Activated CD8-positive, alpha-beta memory T cell treated with anti-CD3 and anti-CD28 coated beads, Interleukin-2, amount 50 U/mL, for 48 hours (primary cell): ENCODE results near the gene ST6GALNAC6.

Experiments used
- DNase-seq: peaks from one replicate; pipeline ENCODE4 v3.0.0-alpha.2; 2020

Gene ST6GALNAC6

DNA sequence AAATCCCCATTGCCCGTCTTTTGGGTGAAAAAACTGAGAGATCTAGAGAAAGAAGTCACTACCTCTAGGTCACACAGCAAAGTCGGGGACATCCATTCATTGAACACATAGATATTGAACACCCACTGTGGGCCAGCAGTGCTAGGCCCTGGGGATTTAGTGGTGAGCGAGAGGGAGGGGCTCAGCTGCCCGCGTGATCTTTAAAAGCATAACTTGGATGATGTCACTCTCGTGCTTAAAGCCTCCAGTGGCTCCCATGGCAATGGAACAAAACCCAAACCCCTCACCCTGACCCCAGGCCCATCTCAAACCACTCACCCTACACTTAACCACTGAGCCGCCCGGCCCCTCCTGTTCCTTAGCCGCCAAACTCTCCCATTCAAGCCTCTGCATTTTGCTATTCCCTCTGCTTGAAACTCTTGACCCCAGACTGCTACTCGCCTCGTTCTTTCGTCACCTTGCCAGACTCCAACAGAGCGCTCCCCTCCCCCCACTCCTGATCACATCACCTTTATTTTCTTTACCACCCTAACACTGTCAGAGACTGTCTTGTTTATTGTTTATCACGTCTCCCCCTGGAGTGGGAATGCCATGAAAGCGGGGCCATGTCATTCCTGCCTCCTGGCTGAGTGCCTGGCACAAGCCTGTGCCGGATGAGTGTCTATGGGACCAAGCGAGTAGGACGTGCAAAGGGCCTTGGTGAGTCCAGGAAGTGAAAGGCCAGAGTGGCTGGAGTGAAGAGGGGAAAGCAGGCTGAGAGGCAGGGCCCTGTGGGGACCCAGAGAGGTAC, 31.9 kb upstream of the ST6GALNAC6 start:
- no peak for DNase-seq

DNA sequence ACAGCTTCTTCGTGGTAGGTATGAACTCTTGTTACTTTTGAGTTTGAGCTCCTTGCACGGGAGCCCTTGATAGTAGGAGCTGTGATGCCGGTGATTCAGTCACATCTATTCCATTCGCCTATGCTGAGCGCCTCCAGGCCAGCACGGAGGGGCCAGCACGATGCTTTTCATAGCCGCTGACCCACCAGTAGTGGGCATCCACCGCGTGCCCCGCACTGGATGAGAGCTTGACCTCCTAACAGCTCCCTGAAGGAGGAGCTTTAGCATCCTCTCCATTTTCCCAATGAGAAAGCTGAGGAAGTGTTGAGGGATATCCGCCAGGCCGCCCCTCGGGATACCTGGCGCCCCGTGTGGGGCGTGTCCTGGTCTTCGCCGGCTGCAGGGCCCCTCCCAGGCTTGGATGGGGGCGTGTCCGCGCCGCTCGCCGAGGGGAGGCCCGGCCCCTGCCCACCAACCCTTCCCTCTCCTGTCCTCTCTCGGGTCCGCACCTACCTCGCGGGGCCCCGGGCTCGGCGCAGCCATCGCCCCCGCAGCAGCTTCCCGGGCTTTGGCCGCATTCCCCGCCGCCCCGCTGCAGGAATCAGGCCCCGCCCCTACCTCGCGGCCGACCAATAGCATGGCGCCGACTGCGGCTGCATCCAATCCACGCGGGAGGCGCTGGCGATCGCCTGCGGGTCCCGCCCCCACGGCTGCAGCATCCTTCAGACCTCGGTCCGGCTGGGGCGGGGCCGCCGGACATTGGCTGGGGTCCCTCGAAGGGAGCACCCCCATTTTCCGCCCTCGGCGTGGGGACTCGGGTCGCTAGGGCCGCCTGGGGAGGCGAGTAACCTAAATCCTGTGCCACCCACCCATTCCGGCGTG, 31.1 kb upstream of the ST6GALNAC6 start, which contains the start of gene PIP5KL1:
TSS of gene PIP5KL1 (minus strand) at position 547 of the 861 bp plus-strand sequence. CDS start at position 522, 25 bp downstream.
- peak; percentile 87 for DNase-seq

DNA sequence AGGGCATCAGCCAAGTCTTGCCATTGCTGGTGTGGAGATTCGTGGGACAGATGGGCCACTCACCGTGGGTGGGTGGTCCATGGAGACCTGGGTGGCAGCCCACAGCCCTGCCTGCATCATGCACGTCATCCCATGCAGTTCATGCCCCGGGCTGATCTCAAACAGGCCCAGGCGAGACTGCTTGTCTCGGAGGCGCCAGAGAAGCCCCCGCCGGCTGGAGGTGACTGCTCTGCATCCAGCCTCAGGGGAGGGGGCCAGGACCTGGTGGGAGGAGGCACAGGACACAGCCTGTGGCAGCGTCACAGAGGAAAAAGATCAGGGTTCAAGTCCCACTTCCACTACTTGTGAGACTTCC, 30.2 kb upstream of the ST6GALNAC6 start:
- DNase-seq: no peak

DNA sequence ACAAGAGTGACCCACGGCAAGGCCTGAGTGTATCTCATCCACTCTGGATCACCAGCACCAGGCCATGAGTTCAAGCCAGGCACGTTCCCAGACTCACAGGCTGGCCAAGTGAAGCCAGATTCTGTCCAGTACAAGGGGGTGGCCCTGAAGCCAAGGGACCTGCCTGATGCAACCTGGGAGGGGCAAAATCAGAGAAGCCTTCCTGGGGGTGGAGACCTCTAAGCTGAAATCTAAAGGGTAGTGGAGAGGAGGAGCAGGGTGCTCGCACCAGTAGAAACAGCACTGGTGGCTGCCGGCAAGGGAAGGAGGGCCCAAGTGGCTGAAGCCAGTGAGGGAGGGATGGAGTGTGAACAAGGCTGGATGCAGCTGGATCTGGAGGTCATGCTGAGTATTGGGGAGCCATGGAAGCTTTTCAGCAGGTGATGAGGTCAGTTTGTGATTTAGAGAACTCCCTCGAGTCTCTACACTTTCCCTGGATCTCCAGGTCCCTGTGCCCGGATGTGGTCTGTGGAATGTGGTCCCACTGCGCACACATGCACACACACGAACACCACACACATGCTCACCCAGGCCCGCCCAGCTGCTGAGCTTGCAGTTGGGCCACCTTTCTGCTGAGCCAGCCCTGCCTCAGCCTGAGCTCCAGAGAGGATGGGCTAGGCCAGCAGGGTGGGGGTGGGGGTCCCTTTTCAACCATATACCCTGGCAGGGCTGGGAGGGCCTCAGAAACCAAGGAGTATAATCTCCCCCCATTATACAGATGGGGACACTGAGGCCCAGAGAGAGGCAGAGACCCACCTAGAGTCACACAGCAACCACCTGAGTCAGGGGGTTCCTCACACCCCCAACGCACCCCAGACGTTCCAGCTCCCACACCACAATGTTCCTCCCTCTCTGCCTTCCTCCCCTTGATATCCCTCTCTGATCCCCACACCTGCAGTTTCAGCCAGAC, 29.5 kb upstream of the ST6GALNAC6 start:
- no peak for DNase-seq

DNA sequence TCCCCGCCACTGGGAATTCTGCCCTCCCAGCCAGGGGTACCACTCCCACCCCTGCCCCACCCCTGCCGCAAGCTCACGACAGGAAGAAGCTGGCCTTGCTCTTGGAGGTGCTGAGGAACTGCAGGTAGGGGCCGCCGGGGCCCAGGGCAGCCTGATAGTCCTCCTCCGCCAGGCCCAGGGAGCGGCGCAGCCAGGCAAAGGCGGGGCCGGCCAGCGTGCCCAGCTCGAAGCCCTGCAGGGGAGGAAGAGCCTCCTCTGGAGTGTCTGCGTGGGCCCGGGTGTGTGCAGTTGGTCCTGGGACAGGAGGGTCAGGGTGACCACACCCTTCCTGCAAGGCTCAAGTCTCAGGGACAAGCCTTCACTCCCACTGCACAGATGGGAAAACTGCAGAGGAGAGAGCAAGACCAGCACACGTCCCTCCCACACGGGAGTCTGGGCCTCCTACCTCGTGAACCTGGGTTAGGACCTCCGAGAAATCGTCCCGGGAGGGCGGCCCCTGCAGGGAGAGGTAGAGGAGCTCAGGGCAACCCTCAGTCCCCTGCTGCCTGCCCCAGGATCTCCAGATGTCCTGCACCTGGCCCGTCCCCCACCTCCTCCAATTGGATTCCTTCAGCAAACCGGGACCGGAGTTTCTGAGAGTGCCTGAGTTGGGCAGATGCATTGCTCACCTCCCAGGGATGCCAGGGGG, 28.7 kb upstream of the ST6GALNAC6 start:
- DNase-seq: no peak

DNA sequence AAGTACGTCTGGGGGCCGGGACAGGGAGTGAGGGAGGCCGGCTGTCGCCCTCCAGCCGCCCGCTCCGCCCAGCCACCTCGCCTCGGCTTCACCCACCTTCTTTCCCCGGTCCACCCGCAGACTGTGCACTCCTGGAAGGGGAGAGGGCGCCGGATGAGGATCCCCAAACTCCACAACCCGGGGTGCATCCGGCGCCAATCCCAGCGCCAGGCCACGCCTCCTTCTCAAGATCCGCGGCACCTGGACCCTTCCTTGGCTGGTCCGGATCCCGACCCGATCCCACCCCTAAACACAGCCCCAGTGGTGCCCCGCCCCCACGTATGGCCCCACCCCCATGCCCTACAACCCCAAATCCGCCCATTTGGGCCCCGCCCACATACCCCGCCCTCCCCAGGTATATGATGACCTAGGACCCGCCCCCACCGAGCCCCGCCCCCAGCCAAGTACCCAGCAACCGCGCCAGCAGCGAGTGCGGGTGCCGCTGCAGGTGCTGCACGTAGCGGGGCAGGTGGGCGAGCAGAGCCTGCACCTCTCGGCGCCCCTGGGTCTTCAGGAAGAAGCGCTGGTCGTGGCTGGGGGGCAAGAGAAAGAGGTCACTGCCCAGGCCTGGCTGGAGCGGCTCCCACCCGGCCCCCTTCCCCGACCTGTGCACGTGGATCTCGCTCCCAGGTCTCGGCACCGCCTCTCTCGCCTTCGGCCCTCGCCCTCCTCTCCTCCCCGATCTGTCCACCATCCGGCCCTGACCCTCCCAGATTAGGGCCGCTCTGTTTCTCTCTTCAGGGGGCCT, 28.0 kb upstream of the ST6GALNAC6 start:
- peak; percentile 78 for DNase-seq

DNA sequence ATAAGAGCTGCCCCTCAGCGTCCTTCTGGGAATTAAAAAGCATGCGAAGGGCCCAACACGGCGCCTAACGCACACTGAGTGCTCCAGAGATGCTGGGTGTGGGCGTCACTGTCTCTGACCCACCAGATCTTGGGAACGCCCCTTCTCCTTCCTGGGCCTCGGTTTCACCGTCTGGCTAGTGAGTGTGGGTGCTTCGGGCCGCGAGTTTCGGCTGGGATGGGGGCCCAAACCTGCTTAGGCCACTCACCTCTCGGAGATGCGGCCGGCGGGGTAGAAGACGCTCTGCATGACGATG, 27.4 kb upstream of the ST6GALNAC6 start:
- DNase-seq: no peak

DNA sequence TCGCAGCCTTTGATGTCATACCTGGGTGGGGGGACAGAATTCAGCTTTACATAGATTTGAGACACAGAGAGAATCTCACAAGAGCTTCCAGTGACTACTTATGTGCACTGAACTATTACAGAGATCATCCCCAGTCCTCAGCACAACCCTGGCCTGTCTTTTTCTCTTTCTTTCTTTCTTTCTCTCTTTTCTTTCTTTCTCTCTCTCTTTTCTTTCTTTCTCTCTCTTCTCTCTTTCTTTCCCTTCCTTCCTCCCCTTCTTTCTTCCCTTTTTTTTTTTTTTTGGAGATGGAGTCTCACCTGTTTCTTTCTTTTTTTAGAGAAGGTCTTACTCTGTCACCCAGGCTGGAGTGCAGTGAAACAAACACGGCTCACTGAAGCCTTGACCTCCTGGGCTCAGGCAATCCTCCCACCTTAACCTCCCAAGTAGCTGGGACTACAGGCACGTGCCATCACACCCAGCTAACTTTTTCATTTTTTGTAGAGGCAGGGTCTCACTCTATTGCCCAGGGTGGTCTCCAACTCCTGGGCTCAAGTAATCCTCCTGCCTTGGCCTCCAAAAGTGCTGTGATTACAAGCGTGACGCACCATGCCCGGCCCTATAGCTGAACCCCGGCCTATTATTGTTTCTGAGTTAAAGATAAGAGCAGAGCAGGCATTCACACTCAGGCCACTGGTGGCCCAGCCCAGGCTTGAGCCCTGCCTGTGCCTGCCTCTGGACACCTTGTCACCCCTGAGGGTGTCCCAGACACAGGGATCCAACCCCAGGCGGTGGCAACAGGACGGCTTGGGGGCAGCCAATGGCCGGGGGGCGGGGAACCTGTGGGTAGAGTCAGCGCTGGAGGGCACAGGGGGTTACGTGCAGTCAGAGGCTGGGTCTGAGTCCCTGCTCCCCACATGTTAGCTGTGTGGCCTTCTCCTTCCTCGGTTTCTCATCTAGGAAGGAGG, 26.8 kb upstream of the ST6GALNAC6 start:
- DNase-seq: no peak

DNA sequence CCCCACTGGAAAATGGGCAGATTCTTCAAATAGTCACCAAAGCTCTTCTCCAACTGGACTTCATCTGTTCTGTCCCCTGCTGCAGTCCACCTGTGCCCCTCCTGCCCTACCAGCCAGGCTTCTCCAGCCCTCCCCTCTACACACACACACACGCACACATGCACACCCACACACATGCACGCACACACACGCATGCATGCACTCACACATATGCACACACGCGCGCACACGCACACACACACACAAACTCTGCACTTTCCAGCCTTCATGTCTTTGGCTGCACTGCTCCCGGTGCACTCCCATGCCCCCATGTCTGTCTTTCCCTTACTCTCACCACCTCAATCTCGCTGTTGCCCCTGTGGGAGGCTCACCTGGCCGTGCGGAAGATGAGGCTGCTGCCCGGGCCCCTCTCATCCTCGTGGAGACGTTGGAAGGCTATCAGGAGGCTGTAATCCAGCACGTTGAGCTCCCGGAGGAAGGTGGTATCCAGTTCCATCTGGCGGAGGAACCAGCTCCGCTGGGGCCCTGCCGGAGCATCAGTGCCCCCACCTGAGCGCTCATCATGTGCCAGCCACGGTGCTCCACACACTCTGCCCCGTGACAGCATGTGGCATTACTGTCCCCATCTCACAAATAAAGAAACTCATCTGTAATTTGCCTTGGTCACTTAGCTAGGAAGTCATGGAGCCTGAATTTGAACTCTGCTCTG, 25.5 kb upstream of the ST6GALNAC6 start:
- DNase-seq: no peak

DNA sequence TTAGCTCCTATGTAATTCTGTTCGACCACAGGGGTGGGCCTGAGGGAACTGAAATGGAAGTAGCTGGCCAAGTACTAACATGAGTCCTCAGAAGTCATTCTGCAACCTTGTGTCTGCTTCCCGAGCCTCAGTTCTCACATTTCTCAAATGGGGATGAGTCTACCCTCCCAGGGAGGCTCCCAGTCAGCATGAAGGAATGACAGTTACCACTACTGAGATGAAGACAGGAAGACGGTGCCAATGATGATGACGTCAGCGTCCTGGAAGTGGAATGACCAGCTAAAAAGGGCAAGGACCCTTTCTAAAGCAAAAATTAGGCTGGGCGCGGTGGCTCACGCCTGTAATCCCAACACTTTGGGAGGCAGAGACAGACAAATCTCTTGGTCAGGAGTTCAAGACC, 24.4 kb upstream of the ST6GALNAC6 start:
- DNase-seq: no peak

DNA sequence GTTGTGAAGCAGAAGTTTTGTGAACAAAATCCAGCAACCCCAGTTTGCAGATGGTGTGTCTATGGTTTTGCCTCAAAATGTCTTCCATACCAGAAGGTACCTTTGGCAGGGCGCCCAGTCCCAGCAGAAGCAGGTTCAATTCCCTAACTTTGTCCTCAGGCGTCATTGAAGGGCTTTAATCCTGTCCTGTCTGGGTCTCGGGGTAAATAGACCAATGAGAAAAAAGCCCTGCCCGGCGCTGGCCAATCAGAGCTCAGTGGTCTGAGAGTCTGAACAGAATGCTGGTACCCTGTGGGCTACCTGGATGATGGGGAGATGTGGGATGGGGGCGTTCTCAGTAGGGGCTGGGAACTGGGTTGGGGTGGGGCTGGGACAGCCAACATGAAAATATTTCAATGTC, 23.6 kb upstream of the ST6GALNAC6 start:
- no peak for DNase-seq

DNA sequence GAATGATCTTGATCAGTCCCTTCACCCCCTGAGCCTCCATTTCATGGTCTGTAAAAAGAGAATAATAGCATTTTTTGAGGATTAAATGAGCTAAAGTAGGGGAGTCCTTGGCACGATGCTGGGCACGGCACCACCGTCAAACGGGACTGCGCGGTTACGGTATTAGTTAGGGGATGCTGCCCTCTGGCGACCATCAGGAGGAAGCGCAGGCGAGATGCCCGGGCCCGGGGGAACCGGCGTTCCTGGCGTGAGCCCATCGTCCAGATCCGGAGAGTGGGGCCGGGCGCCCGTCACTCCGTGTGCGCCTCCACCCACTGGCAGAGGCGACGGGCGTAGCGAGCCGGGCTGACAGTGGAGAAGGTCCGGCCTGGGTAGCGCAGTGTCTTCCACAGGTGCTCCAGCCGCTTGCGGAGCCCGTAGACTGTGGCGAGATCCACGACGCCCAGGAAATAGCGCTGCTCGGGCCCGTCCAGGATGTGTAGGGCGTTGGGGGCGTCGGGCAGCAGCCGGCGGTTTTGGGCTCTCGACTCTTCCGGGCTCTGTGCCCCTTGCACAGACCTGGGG, 22.2 kb upstream of the ST6GALNAC6 start:
- peak; percentile 96 for DNase-seq

DNA sequence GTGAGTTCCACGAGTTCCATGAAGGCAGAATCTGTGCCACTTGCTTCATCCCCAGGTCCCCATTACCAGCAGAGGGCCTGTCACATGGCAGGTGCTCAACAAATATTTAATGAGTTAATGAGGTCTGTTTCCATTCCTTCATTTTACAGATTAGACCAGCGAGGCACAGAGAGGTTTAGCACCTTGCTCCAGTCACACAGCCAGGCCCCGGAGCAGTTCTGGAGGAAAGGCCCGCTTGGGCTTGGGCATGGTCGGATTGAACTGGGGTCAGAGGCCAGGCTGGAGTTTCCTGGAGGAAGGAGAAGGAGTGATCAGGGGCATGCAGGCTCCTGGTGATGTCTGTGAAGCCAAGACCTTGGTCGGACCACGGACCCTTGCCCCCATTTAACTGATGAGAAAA, 21.4 kb upstream of the ST6GALNAC6 start:
- no peak for DNase-seq

DNA sequence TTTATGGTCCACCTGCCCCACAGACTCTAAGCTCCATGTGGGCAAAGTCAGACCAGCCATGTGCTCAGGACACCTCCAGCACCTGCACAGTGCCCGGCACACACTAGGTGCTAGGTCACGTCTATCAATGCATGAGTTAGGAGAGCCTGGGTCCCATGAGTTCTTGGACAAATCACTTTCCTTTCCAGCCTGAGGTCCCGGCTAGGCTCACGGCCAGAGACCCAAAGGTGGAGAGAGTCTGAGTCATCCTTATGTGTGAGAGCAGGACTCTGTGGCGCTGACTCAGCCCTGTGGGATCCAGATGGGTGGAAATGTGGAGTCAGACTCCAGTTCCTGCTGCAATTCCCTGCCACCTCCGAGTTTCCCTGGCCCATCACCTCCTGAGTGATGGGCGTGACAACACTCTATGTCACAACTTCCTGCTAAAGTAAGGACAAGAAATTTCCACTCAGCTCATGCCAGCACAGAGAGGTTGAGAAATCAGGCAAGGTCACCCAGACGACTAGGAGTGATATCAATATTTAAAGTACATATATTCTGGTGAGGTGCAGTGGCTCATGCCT, 19.9 kb upstream of the ST6GALNAC6 start:
- no peak for DNase-seq

DNA sequence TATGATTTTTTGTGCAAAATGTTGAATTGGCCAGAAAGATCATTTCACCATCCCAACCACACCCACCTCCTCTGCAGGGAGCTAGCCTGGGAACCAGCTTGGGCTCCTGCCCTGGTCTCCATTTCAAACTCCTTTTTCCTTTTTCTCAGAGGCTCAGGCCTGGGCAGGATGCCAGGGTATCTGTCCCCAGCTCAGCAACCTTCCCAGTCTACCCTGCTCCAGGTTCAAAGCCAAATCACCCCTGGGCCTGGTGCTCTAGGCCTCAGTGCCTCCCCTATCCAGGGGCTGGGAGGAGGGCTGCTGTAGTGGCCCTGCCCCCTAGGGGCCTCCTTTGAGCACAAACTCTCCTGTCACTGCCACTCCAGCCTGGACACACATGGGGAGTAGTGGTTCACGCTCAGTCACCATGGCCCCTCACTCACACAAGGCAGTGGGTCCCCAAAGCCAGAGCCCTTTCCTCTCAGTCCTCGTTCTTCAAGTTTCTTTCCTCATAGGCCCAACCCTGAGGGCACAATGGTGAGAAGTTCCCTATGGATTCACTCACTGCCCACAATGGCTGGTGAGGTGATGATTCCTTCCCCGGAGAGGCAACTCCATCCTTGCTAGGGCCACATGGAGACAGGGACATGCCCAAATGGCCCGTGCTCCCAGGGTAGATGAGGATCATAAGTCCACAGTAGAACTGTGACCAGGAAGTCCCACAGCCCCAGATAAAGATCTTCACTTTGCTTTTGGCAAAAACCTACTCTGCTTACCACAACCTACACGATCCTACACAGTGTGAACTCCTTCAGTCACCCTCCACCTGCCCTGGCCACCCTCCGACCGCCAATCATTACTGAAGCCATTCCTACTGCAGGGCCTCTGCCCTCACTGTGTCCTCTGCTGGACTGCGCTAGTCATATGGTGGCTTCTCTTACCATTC, 19.0 kb upstream of the ST6GALNAC6 start:
- DNase-seq: no peak

DNA sequence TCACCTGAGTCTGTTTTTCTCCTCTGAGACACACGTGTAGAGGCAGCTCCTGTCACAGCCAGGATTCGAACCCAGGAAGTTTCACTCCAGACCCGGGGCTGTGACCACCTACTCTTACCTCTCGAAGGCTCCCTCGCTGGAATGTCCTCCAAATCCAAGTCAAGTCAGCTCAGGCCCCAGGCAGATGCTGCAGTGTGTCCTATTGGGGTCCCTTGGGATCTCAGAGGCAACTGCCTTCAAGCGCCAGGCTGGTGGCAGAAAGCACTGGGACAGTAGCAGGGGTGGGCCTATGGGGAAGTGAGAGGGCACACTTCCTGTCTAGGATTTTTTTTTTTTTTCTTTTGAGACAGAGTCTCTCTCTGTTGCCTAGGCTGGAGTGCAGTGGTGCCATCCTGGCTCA, 18.2 kb upstream of the ST6GALNAC6 start:
- DNase-seq: no peak

DNA sequence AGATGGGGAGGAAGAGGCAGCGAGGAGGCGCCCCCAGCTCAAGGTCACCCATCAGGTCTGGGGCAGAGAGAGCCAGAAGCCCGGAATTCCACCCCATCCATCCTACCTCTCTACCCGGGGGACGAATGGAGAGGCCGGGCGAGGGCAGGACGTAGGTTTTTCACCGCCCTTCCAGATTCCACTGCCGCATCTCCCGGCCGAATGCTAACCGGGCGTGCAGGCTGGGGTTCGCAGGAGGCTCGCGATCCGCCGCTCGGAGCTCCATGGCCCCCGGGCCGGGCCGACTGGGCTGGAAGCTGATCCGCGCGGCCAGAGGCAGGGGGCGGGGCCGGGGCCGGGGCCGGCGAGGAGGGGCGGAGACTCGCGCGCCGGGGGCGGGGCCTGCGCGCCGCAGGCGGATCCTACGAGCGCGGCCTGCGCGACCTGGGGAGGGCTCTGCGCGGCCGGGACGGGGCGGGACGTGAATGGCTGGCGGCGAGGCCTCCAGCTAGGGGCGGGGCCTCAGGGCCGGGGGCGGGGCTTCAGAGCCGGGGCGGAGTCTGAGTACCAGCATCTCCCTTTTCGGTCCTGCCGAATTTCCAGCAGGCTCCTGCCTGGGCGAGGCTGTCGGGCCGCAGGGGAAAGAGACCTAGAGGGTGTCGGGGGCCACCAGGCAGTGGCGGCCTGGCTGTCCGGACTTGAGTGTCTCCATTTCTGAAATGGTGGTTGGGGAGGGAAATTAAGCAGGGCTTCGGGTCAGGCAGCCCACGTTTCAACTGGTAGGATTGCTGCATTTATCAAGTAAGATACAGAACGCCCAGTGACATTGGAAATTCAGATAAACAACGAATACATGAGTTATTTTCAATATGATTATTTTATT, 17.5 kb upstream of the ST6GALNAC6 start, which contains the start of gene ST6GALNAC4:
TSS of gene ST6GALNAC4 (minus strand) at position 322 of the 862 bp plus-strand sequence. CDS start 622 bp downstream, outside the sequence.
- peak; percentile 99 for DNase-seq
